Ecto neural progenitor cell (in vitro differentiated cells): ENCODE measurements around the gene MROH2B.

Experiments used
- DNase-seq: peaks from one replicate; pipeline ENCODE4 v3.0.0-alpha.2; 2018; ENCODE audit warnings: low spot score

Gene MROH2B

GRCh38 chr5:40972434-40972833, 98.7 kb downstream of the MROH2B start:
- no peak for DNase-seq

- no peak for DNase-seq
Observed at GRCh38 chr5:40962207-40962955, 108.8 kb downstream of the MROH2B start.

- no peak for DNase-seq
Observed at GRCh38 chr5:40960037-40960436, 111.1 kb downstream of the MROH2B start.

GRCh38 chr5:40958811-40959210, 112.3 kb downstream of the MROH2B start:
- no peak for DNase-seq

- DNase-seq = no peak
Observed at GRCh38 chr5:40957048-40957447, 114.1 kb downstream of the MROH2B start.

GRCh38 chr5:40955313-40955712, 115.8 kb downstream of the MROH2B start:
- no peak for DNase-seq
